Transverse colon (tissue), 4 donors: Measurements from ENCODE around the gene EIF1AD. TPM values are rescaled to one million over a fixed set of nuclear protein-coding genes. Genes with fewer than 3 reads are reported as not detected.

Experiments used
- DNase-seq: peaks from one replicate; pipeline ENCODE4 v3.0.0-alpha.2; 2019
- H3K27ac ChIP-seq, 4 donors: fragments of 200-600 bp; sonication (generic); 2 replicates each; pipeline ENCODE4 v1.5.1; 2016 to 2018; ENCODE audit warnings: inconsistent platforms in 4 of 4
- H3K27me3 ChIP-seq: fragments of 200-600 bp; sonication (generic); 2 replicates; pipeline ENCODE4 v1.5.1; 2017; ENCODE audit warnings: inconsistent platforms
- H3K36me3 ChIP-seq, 4 donors: fragments of 200-600 bp; sonication (generic); 2 replicates each; pipeline ENCODE4 v1.5.1; 2017 to 2019; ENCODE audit warnings: inconsistent platforms in 4 of 4
- H3K4me1 ChIP-seq, 4 donors: fragments of 200-600 bp; sonication (generic); 2 replicates each; pipeline ENCODE4 v1.5.1; 2017 to 2020; ENCODE audit warnings: inconsistent platforms in 4 of 4
- H3K4me3 ChIP-seq, 4 donors: fragments of 200-600 bp; sonication (generic); 1 replicate in 1 of 4; 2 replicates in 3 of 4; pipeline versions ENCODE4 v1.5.1 to v1.6.1; 2017 to 2019; ENCODE audit warnings: inconsistent platforms in 4 of 4
- H3K9me3 ChIP-seq, 2 donors: fragments of 200-600 bp; sonication (generic); 2 replicates each; pipeline ENCODE4 v1.5.1; 2017 to 2019; ENCODE audit warnings: inconsistent platforms in 2 of 2
- EP300 ChIP-seq: sonication (generic); formaldehyde crosslinking; IDR thresholded peaks from one replicate; pipeline ENCODE4 v1.6.1; 2017; ENCODE audit warnings: antibody characterized with exemption, low read depth
- POLR2A ChIP-seq: fragments of 450-650 bp; IDR thresholded peaks from one replicate; pipeline ENCODE4 v1.6.1; 2016; ENCODE audit warnings: antibody characterized with exemption, mild to moderate bottlenecking, moderate library complexity
- POLR2AphosphoS5 ChIP-seq, 3 donors: sonication (generic); formaldehyde crosslinking; IDR thresholded peaks; one replicate each; pipeline ENCODE4 v1.6.1; 2016; ENCODE audit warnings: antibody characterized with exemption in 3 of 3
- WGBS, 2 donors: methylation state at CpG; one replicate each; pipeline ENCODE4 v1.1.5; 2018; ENCODE audit warnings: low coverage in 1 of 2; 5-methylcytosine and 5-hydroxymethylcytosine counted together
- in situ Hi-C, 4 donors: fragments of 200-750 bp; cut with MboI; loops; one replicate each; pipeline versions ENCODE4 v1.15.0 to v1.15.1; 2017; ENCODE audit warnings: low sequenced_read_pairs in 3 of 4, low pct_ligation_motif_present in 1 of 4, low pct_unique_long_range_greater_than_20kb in 1 of 4
- intact Hi-C: fragments of 100-400 bp; cut with DNase I; formaldehyde crosslinking; loops from one replicate; pipeline ENCODE4 v1.15.1; 2023; ENCODE audit warnings: low total_unique reads
- total RNA-seq, 4 donors: library from RNA; depleted of rRNA; stranded (reverse); fragments of >200 nt; gene quantifications; one replicate each; pipeline ENCODE4 v1.1.0, GENCODE V29; 2016
- TF ChIP-seq, protein P1 (sequence below), 5 experiments: fragments of 200-600 bp in 3 of 5; fragments of 450-650 bp in 2 of 5; sonication (generic) in 3 of 5; IDR thresholded peaks; 1 replicate in 2 of 5; 2 replicates in 3 of 5; pipeline ENCODE4 v1.5.1; 2016 to 2017; ENCODE audit warnings: antibody characterized with exemption in 5 of 5, inconsistent platforms in 3 of 5, mild to moderate bottlenecking in 2 of 5, moderate library complexity in 1 of 5

Gene EIF1AD
- total RNA-seq, 4 donors from 2014 or later, result 14.6 to 82.6 (median 31.2) TPM

DNA sequence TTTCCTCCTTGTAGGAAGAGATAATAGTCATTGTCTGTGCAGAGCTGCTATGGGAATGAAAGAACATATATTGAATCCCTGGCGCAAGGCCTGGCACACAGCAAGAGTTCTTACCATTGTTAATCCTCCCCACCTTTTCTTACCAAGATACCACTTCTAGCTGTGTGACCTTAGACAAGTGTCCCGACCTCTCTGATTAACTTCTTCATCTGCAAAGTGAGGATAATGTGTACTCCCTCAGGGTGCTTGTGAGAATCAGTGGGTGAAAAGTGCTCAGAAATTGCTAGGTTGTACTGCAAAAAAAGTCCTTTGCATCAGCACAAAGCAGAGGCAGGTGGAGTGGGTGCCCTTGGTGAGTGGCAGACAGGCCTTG is 6.1 kb upstream of the EIF1AD start:
- H3K27me3 ChIP-seq, result peaks cover 29% of the 10 kb centered on the region
- H3K9me3 ChIP-seq, result no peaks in the 10 kb centered on the region
- no peak overlapping the region for H3K4me3 ChIP-seq
- in situ Hi-C loops (no loop called here), intact Hi-C loops (no loop called here)
- TF ChIP-seq POLR2A (no peak), POLR2AphosphoS5 (IDR thresholded peaks at IDR 0.05) (no peak), EP300 (no peak)
- TF ChIP-seq, protein P1, sequence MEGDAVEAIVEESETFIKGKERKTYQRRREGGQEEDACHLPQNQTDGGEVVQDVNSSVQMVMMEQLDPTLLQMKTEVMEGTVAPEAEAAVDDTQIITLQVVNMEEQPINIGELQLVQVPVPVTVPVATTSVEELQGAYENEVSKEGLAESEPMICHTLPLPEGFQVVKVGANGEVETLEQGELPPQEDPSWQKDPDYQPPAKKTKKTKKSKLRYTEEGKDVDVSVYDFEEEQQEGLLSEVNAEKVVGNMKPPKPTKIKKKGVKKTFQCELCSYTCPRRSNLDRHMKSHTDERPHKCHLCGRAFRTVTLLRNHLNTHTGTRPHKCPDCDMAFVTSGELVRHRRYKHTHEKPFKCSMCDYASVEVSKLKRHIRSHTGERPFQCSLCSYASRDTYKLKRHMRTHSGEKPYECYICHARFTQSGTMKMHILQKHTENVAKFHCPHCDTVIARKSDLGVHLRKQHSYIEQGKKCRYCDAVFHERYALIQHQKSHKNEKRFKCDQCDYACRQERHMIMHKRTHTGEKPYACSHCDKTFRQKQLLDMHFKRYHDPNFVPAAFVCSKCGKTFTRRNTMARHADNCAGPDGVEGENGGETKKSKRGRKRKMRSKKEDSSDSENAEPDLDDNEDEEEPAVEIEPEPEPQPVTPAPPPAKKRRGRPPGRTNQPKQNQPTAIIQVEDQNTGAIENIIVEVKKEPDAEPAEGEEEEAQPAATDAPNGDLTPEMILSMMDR (IDR thresholded peaks at IDR 0.05), result no peak
- peaks cover 6 to 13% (median 11%) of the 10 kb centered on the region in 4 donors for H3K4me1 ChIP-seq
- DNase-seq, result no peak
- H3K36me3 ChIP-seq, result no peaks in the 10 kb centered on the region
- H3K27ac ChIP-seq, result no peak overlapping the region
- WGBS, 2 donors, result 80 to 95% methylated on average over 1 to 2 of the region's 2 CpGs

DNA sequence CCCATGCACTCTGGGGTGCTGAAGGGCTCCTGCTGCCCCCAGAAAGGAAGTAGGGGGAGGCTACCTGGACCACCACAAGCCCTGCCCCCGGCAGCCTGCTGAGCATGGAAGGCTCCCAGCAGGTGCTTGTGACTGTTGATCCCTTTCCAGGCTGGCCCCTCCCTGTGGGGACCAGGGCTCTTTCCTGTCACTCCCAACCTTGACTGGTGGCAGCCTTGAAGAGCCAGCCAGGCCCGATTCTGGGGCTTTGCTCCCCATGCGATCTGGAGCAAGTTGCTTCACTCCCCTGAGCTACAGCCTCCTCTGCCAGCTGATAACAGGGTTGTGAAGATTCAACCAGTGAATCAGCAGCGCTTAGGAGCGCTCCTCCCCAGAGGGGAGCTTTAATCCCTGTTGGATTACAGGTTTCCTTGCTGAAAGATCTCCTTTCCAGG is 5.3 kb upstream of the EIF1AD start:
- Histone ChIP-seq H3K4me3 (no peak overlapping the region), H3K27me3 (peaks cover 20% of the 10 kb centered on the region), H3K36me3 (no peaks in the 10 kb centered on the region), H3K27ac (no peak overlapping the region), H3K4me1 (peaks cover 8 to 16% (median 13%) of the 10 kb centered on the region in 4 donors), H3K9me3 (no peaks in the 10 kb centered on the region)
- TF ChIP-seq, protein P1 (IDR thresholded peaks at IDR 0.05), result no peak
- TF ChIP-seq EP300, result no peak
- in situ Hi-C loops, result no loop called here
- DNase-seq, result no peak
- 79% methylated on average over 5 of the region's 5 CpGs; no CpG with 5 or more reads in 1 of the 2 donors for WGBS, 2 donors
- intact Hi-C loops, result no loop called here

DNA sequence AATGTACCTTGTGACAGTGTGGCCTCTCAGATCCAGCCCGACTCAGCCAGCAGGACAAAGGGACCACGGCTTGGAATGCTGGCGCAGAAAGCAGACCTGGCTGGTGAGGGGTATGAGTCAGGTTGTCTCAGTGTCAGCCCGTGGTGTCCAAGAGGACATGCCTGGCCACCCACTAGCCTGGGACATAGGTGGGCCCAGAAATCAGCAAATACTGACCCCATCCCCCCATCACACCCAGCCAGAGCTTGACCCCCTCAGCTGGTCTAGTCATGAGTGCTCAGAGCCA is 4.9 kb upstream of the EIF1AD start:
- in situ Hi-C loops, result no loop called here
- no peak overlapping the region for H3K27ac ChIP-seq
- H3K36me3 ChIP-seq, result no peaks in the 10 kb centered on the region
- no peak for DNase-seq
- intact Hi-C loops, result no loop called here
- TF ChIP-seq EP300 (no peak), POLR2AphosphoS5 (IDR thresholded peaks at IDR 0.05) (no peak), POLR2A (no peak)
- TF ChIP-seq, protein P1 (IDR thresholded peaks at IDR 0.05), result no peak
- peaks cover 8 to 13% (median 10%) of the 10 kb centered on the region in 4 donors for H3K4me1 ChIP-seq
- WGBS, 2 donors, result 74% methylated on average over 4 of the region's 4 CpGs; no CpG with 5 or more reads in 1 of the 2 donors
- H3K4me3 ChIP-seq, result no peak overlapping the region
- H3K9me3 ChIP-seq, result no peaks in the 10 kb centered on the region
- peaks cover 16% of the 10 kb centered on the region for H3K27me3 ChIP-seq

DNA sequence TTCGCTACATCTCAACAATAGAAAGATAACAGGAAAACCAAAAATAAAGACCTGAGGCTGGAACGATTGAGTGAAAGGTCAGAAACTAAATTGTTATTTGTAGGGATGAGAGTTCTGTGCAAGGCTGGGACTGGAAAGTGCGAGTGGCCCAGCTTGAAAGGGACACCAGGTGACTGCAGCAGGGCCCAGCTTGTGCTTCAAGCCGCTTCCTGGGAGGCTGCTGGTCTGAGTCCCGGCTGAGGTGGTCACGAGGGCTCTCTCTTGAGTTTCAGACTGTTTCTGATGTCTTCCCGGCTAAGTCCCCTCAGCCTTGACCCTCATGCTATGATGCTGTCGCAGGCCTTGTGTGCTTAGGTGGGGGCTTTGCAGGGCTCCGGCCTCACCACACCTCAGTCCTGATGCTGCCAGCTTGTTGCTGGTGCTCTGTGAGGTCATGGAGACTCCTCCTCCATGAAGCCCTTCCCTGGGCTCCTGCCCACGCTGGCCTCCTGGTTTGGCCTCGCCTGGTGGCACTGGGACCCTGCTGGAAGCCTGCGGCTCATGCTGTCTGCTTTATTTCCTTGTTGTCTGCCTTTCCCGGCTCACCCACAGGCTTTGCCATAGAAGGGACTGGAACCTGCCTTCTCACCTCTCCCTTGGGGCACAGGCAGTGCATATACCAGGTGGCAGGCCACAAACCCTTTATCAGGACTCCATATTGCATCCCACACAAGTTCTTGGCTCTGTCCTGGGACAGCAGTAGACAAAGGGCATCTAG is 4.4 kb upstream of the EIF1AD start:
- no peaks in the 10 kb centered on the region for H3K36me3 ChIP-seq
- in situ Hi-C loops, result no loop called here
- no peak for DNase-seq
- H3K4me1 ChIP-seq, result peaks cover 5 to 10% (median 9%) of the 10 kb centered on the region in 4 donors
- TF ChIP-seq EP300 (no peak), POLR2A (no peak), POLR2AphosphoS5 (IDR thresholded peaks at IDR 0.05) (no peak)
- TF ChIP-seq, protein P1 (IDR thresholded peaks at IDR 0.05), result no peak
- H3K9me3 ChIP-seq, result no peaks in the 10 kb centered on the region
- WGBS, 2 donors, result 87 to 100% methylated on average over 1 to 12 of the region's 13 CpGs
- H3K27ac ChIP-seq, result no peak overlapping the region
- intact Hi-C loops, result no loop called here
- H3K4me3 ChIP-seq, result no peak overlapping the region
- H3K27me3 ChIP-seq, result peaks cover 11% of the 10 kb centered on the region
